Keratinocyte (primary cell): ENCODE data around the gene TRIM39.
"Not testable (repeated sequence)": the region's sequence is repeated elsewhere in the genome, so short reads cannot be mapped to it uniquely, and the experiment has no call there.

ENCODE experiments used
- CTCF ChIP-seq, 3 experiments: IDR thresholded peaks in 1 of 3; conservative IDR thresholded peaks in 1 of 3; optimal IDR thresholded peaks in 1 of 3; 2 replicates in 2 of 3; 3 replicates in 1 of 3; pipeline versions ENCODE3 to v1.5.1; 2011; ENCODE audit warnings: low read length in 3 of 3, mild to moderate bottlenecking in 3 of 3, moderate library complexity in 2 of 3, control low read depth in 1 of 3, inconsistent platforms in 1 of 3; ENCODE audit not compliant: insufficient read depth in 2 of 3; ENCODE audit errors: extremely low read depth in 1 of 3
- EZH2 ChIP-seq: IDR thresholded peaks from one replicate; pipeline ENCODE4 v1.6.1; 2012; ENCODE audit warnings: inconsistent platforms, mild to moderate bottlenecking, low read length, moderate library complexity

- not testable (repeated sequence) for TF ChIP-seq CTCF (optimal IDR thresholded peaks at IDR 0.05 in 1 of 3, IDR thresholded peaks at IDR 0.05 in 1 of 3, conservative IDR thresholded peaks at IDR 0.05 in 1 of 3; ENCODE audit: extremely low read depth in 1 of 3, insufficient read depth in 2 of 3, low read length in 3 of 3); EZH2
These were observed 42.6 kb downstream of the TRIM39 start for GRCh38 chr6:30369280-30369679.
